K562 (cell line): ENCODE data around the gene TOR1AIP2. TPM values are rescaled to one million over a fixed set of nuclear protein-coding genes. Genes with fewer than 3 reads are reported as not detected.

ENCODE experiments used
- ATAC-seq: fragments of 200-7000 bp; cut with Tn5 transposase; 3 replicates; pipeline ENCODE4 v1.9.1; 2020; ENCODE audit warnings: moderate library complexity
- BruUV-seq: library from RNA; stranded (reverse); fragments of 400-500 nt; replicated peaks from 2 replicates; lab custom pipeline; 2021; lab: Mats Ljungman, UMichigan
- CTCF ChIA-PET: fragments of 300-600 bp; formaldehyde crosslinking; extraction: SDS; loops from one replicate; lab custom pipeline; 2021; ENCODE audit warnings: low intra/inter-chr PET ratio; lab: Yijun Ruan, JAX
- POLR2A ChIA-PET: fragments of 300-600, 350-650 bp; sonication (Branson Sonifier 250); formaldehyde crosslinking; extraction: SDS; loops from one replicate; lab custom pipeline; 2021; ENCODE audit warnings: antibody characterized with exemption, inconsistent platforms; lab: Yijun Ruan, JAX
- DNase-seq, 4 experiments: peaks; one replicate each; pipeline versions ENCODE4 v3.0.0 to v3.0.0-alpha.2; 2011 to 2018; ENCODE audit warnings: low spot score in 3 of 4, mixed read lengths in 3 of 4; ENCODE audit errors: extremely low read depth in 1 of 4
- FAIRE-seq: peaks from 2 replicates; lab custom pipeline; 2011; peaks lifted over from hg19 to GRCh38; lab: Jason Lieb, UNC
- H2AFZ ChIP-seq: 2 replicates; pipeline ENCODE4 v1.6.0; 2011; ENCODE audit warnings: low read depth, low read length, control low read depth, inconsistent platforms
- H3K27ac ChIP-seq: fragments of 200-600 bp; 3 replicates; pipeline ENCODE4 v1.8.0; 2011; ENCODE audit warnings: low read depth, mild to moderate bottlenecking, control low read depth, inconsistent platforms, low read length, moderate library complexity, mixed read lengths; ENCODE audit errors: extremely low read depth
- H3K27me3 ChIP-seq, 2 experiments: fragments of 300-600 bp in 1 of 2; 2 replicates in 1 of 2; 3 replicates in 1 of 2; pipeline versions ENCODE4 v1.6.0 to v1.8.0; 2011; ENCODE audit warnings: inconsistent platforms in 2 of 2, low read length in 2 of 2, mild to moderate bottlenecking in 1 of 2, mixed read lengths in 1 of 2, moderate library complexity in 1 of 2; ENCODE audit not compliant: control insufficient read depth in 2 of 2, insufficient read depth in 2 of 2
- H3K36me3 ChIP-seq: fragments of 300-600 bp; 3 replicates; pipeline ENCODE4 v1.8.0; 2011; ENCODE audit warnings: mild to moderate bottlenecking, low read length, inconsistent platforms; ENCODE audit not compliant: control insufficient read depth, insufficient read depth
- H3K4me1 ChIP-seq, 2 experiments: fragments of 200-600 bp in 1 of 2; replicated peaks in 1 of 2; 2 replicates in 1 of 2; 3 replicates in 1 of 2; pipeline versions ENCODE4 v1.5.1 to v1.8.0; 2011; ENCODE audit warnings: inconsistent platforms in 2 of 2, low read length in 2 of 2, mild to moderate bottlenecking in 1 of 2, mixed read lengths in 1 of 2, moderate library complexity in 1 of 2; ENCODE audit not compliant: control insufficient read depth in 2 of 2, insufficient read depth in 2 of 2
- H3K4me2 ChIP-seq: 2 replicates; pipeline ENCODE4 v1.6.1; 2011; ENCODE audit warnings: low read length, control low read depth, inconsistent platforms, mixed read lengths; ENCODE audit not compliant: insufficient read depth
- H3K4me3 ChIP-seq: fragments of 200-600 bp; sonication (generic), shearing (Covaris generic); 2 replicates; pipeline ENCODE4 v1.5.1; 2016; ENCODE audit warnings: control low read depth, inconsistent platforms
- H3K79me2 ChIP-seq: fragments of 200-600 bp; 3 replicates; pipeline ENCODE4 v1.8.0; 2011; ENCODE audit warnings: low read length, inconsistent platforms; ENCODE audit not compliant: control insufficient read depth, insufficient read depth
- H3K9ac ChIP-seq, 2 experiments: 2 replicates each; pipeline versions ENCODE4 v1.6.0 to v1.6.1; 2011; ENCODE audit warnings: low read depth in 2 of 2, low read length in 2 of 2, control low read depth in 1 of 2, inconsistent platforms in 1 of 2, mild to moderate bottlenecking in 1 of 2, mixed read lengths in 1 of 2; ENCODE audit not compliant: insufficient read depth in 1 of 2
- H3K9me1 ChIP-seq: one replicate; pipeline ENCODE4 v1.6.0; 2011; ENCODE audit warnings: inconsistent platforms, mild to moderate bottlenecking, low read length, moderate library complexity; ENCODE audit not compliant: control insufficient read depth, insufficient read depth
- H3K9me3 ChIP-seq: replicated peaks from 2 replicates; pipeline ENCODE4 v1.5.1; 2011; ENCODE audit warnings: low read depth, low read length, inconsistent platforms; ENCODE audit not compliant: control insufficient read depth, insufficient read depth
- H4K20me1 ChIP-seq: replicated peaks from 2 replicates; pipeline ENCODE4 v1.6.1; 2011; ENCODE audit warnings: low read length, inconsistent platforms, mixed read lengths; ENCODE audit not compliant: control insufficient read depth, insufficient read depth
- CAMTA2 ChIP-seq: fragments of 250-450 bp; sonication (Bioruptor Pico); conservative IDR thresholded peaks from 2 replicates; pipeline ENCODE4 v1.5.1; 2022
- FOSL1 ChIP-seq: fragments of 200-800 bp; sonication (Bioruptor generic); conservative IDR thresholded peaks from 2 replicates; pipeline ENCODE4 v1.6.1; 2016; ENCODE audit warnings: missing genetic modification characterization, missing compliant biosample characterization
- MTA1 ChIP-seq: fragments of 450-650 bp; IDR thresholded peaks from 2 replicates; pipeline ENCODE4 v1.6.1; 2017; ENCODE audit warnings: borderline replicate concordance
- SPI1 ChIP-seq: IDR thresholded peaks from 2 replicates; pipeline ENCODE4 v1.6.1; 2011; ENCODE audit warnings: low read depth, low read length, control low read depth, borderline replicate concordance
- TAF7 ChIP-seq: fragments of 450-650 bp; IDR thresholded peaks from 2 replicates; pipeline ENCODE4 v1.6.1; 2016; ENCODE audit warnings: missing genetic modification characterization, missing compliant biosample characterization
- ZZZ3 ChIP-seq: fragments of 450-650 bp; IDR thresholded peaks from 2 replicates; pipeline ENCODE4 v1.6.1; 2016; ENCODE audit warnings: antibody characterized with exemption, mild to moderate bottlenecking, moderate library complexity
- WGBS: fragments of 100-300 bp; shearing (Covaris generic); methylation state at CpG from one replicate; pipeline ENCODE4 v1.1.6; 2016; ENCODE audit warnings: low coverage, mixed read lengths; ENCODE audit not compliant: insufficient coverage; ENCODE audit errors: missing lambda C conversion rate; 5-methylcytosine and 5-hydroxymethylcytosine counted together
- in situ Hi-C: fragments of 300-500 bp; cut with MboI; formaldehyde crosslinking; loops from 4 replicates; pipeline ENCODE4 v1.15.0; 2018; ENCODE audit warnings: inconsistent platforms, mixed read lengths
- intact Hi-C: fragments of 100-400 bp; cut with micrococcal nuclease; formaldehyde crosslinking; loops from 2 replicates; pipeline ENCODE4 v1.14.2; 2022
- polyA plus RNA-seq, 8 experiments: library from polyadenylated mRNA; depleted of rRNA in 4 of 8; stranded (reverse) in 5 of 8; unstranded in 3 of 8; fragments of >200 nt; fragmentation: Nextera tagmentation in 2 of 8; fragmentation: Illumina TruSeq in 1 of 8; extraction: Ambion mirVana in 2 of 8; extraction: Trizol in 1 of 8; gene quantifications; 2 replicates each; pipeline versions ENCODE4 v1.2.1 to v1.2.3, GENCODE V29; 2011 to 2014; ENCODE audit warnings: inconsistent platforms in 1 of 8, missing spikeins in 1 of 8
- total RNA-seq, 7 experiments: library from RNA; depleted of rRNA in 6 of 7; stranded (reverse); fragments of >200 nt in 6 of 7; fragmentation: Illumina TruSeq in 2 of 7; extraction: Trizol in 2 of 7; gene quantifications; 2 replicates each; pipeline versions ENCODE4 v1.2.1 to v1.2.3, GENCODE V29; 2011 to 2021; ENCODE audit warnings: low replicate concordance in 1 of 7

TOR1AIP2 gene
- total and polyA plus RNA-seq, 9 of the 15 experiments (the other 6 are each of a cell fraction or from before 2014, with no cell fraction given) = 16.7 to 122 (median 41.4) TPM

DNA sequence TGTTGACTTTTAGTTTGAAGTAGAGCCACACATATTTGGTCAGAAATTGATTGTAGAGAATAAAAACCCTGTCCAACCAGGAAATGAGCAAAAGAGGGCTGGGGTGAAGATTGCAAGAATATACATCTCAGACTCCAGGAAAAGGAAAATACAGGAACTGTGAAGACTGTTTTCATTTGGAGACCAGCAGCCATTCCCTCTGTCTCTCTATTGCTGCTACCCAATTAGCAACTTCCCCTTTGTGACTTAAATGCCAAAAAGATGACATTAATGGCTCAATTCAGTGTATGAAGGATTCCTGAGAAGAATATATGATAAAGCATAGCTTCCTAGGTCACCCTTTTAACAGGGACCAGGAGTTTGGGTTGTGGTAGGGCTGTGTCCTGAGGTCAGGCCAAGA is 45.4 kb upstream of the TOR1AIP2 start:
- no peak for FAIRE-seq
- BruUV-seq = no TSS peak

DNA sequence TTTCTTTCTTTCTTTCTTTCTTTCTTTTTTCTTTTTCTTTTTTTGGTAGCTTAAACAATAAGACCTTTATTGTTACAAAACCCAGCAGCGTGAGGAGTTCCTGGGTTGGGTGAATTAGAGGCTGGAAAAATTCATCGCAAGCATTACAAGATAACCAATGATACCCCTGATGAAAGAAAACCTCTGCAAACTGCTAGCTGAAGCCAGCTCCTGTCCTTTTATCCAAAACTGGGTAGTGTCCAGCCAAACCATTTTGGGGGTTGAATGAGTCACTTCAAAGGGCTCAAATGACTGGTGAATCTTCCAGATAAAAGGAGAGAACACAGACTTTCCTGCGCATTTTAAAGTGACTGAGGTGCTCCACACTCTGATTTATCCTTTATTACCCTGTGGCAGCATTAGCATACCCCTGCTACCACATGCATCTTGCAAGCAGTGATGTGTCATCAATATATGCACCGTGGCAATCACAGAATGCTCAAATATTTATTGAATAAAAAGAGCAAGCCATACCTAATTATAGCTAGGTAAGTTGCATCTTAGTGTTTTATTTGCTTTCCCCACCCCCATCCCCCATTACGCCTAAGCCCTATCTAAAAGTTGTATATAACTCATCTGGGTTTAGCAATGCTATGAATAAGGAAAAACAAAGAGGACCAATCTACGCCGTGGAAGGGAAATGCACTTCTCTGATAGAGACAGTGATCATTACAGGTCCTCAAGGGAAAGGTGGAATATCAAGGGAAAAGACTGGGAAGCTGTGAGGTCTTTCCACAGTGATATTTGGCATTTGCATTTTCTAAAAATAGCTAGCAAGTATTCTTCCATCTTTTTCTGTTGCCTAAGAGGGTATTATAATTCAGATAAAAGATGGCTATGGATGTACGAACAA is 44.6 kb upstream of the TOR1AIP2 start:
- Histone ChIP-seq H3K4me3 (no peak overlapping the region), H3K4me1 (no peaks in the 10 kb centered on the region), H3K27ac (no peak overlapping the region), H3K36me3 (peaks cover 23% of the 10 kb centered on the region), H3K4me2 (no peak overlapping the region), H3K9ac (no peak overlapping the region), H3K79me2 (no peaks in the 10 kb centered on the region), H3K9me3 (no peaks in the 10 kb centered on the region), H2AFZ (no peak overlapping the region), H4K20me1 (no peaks in the 10 kb centered on the region), H3K27me3 (no peaks in the 10 kb centered on the region), H3K9me1 (no peaks in the 10 kb centered on the region)
- no peak for DNase-seq
- BruUV-seq = no TSS peak
- POLR2A ChIA-PET = interaction anchor here (0.6 to 2.0 kb wide), 7 partner anchors 8 to 57 kb away, joined by 3 to 9 read pairs (median 5); partner anchors contain the start of gene TOR1AIP1
- in situ Hi-C loops = no loop called here
- CTCF ChIA-PET = no interaction called here
- FAIRE-seq = no peak
- 71% methylated on average over 8 of the region's 8 CpGs for WGBS
- ATAC-seq = no peak
- intact Hi-C loops = no loop called here
- 0 out of 2 replicates have a peak, but pooled peaks have one; percentile 23 for TF ChIP-seq FOSL1 (tag)

More for the DNA sequence above, 45.4 kb upstream of the TOR1AIP2 start:
- Histone ChIP-seq H3K9ac (no peak overlapping the region), H3K36me3 (peaks cover 15% of the 10 kb centered on the region; the same call in 1 of the 3 replicates), H3K27ac (no peak overlapping the region), H3K27me3 (no peaks in the 10 kb centered on the region), H3K9me3 (no peaks in the 10 kb centered on the region), H3K4me3 (no peak overlapping the region), H3K4me2 (no peak overlapping the region), H2AFZ (no peak overlapping the region), H3K9me1 (no peaks in the 10 kb centered on the region), H4K20me1 (no peaks in the 10 kb centered on the region), H3K4me1 (no peaks in the 10 kb centered on the region), H3K79me2 (no peaks in the 10 kb centered on the region)
- in situ Hi-C loops = no loop called here
- TF ChIP-seq ZZZ3 = no peak
- 0 out of 2 replicates have a peak, but pooled peaks have one; percentile 31 for TF ChIP-seq SPI1
- no peak for TF ChIP-seq MTA1
- TF ChIP-seq TAF7 (tag) = no peak
- no peak for TF ChIP-seq CAMTA2 (CRISPR knock-in tag)
- ChIA-PET CTCF (no interaction called here), POLR2A (interaction anchor here (0.6 to 2.5 kb wide), 6 partner anchors 10 to 40 kb away, joined by 3 to 6 read pairs (median 5); no protein-coding TSS in a partner anchor)
- intact Hi-C loops = no loop called here
- no peak; the same call in 2 of the 3 replicates for ATAC-seq
- DNase-seq = no peak
